Measurements from ENCODE around the gene SPTB. TPM values are rescaled to one million over a fixed set of nuclear protein-coding genes. Genes with fewer than 3 reads are reported as not detected.

The SPTB gene
- total RNA-seq, 1 donor from 2014 or later, result 18.2 TPM

DNA sequence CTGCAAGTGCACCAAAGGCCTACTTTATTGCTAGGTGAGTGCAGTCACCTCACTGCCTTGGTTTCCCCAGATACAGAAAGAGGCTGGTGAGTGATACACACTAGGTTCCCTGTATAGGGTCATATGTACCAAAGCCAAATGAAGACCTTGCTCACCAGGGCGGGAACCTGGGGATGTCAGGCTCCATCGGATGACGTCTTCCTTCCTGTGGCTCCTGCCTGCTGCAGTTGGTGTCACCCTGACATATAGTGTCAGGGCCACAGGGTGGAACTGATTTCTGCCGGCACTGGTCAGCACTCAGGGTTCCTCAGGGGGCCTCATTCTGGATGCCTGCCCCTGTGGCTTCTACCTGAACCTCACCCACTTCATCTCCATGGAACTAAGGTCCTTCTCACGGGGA lies 132.4 kb downstream of the SPTB start:
- DNase-seq, result no peak

DNA sequence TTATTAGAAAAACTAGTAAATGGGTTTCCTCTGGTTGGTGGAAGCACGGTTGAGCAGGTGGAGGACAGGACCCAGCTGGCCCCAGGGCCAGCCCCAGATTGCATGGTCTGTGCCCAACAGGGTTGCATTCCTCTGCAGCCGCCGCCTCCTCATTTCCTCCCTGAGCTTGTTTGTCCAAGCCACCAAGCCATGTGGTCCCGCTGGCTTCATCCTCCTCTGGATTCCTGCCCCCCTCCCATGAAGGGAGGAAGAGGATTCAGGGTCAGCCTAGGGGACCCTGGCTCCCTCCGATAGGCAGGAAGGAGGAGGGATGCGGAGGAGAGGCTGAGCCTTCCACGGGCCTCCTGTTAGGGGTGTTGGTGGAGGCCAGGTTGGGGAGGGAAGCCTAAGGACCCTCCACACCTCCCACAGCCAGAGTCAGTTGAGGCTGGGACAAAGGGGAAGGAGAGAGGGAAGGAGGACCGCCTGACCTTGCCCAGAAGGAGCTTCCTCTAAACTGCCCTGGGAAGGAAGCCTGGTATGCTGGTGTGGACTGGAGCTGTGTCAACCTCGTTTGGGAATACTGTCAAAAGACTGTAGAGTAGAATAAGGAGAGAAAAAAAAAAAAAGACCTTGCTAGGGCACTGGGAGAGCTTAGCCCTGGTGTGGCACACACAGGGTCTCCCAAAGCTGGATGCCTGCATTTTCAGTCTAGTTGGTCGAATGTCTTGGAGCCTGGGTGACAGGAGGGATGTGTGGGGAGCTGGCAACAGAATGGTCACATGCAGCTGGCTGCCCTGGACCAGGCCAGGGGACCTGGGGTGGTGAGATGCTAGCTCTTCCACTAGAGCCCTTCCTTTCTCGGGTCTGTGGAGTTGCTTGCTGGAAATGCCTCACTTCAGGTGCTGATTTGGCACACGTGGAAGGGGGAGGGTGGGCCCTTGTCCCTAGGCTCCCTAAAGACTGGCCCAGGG lies 133.1 kb downstream of the SPTB start:
- no peak for DNase-seq

DNA sequence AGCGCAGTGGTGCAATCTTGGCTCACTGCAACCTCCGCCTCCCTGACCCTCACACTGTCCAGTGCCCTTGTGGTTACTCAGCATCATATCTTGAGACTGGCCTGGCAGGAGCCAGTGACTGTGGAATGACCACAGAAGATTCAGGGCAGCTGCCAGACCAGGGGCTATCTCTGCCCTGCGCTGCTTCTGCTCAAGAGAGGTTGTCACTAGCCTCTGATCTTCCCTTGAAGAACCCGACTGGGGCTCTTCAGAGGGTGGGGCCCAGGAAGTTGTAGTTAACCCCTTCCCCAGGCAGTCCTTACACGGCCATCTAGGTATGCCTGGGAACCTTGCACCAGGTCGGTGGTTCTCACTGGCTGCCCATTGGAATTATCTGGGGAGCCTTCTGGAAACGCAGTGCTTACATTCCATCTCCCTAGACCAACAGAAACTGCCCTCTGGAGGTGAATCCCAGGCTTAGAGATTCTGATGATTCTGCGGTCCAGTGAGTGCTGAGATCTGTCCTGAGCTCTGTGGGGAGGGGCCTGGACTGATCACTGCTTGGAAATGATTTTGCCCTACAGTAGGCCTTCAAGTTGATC lies 134.1 kb downstream of the SPTB start:
- no peak for DNase-seq

DNA sequence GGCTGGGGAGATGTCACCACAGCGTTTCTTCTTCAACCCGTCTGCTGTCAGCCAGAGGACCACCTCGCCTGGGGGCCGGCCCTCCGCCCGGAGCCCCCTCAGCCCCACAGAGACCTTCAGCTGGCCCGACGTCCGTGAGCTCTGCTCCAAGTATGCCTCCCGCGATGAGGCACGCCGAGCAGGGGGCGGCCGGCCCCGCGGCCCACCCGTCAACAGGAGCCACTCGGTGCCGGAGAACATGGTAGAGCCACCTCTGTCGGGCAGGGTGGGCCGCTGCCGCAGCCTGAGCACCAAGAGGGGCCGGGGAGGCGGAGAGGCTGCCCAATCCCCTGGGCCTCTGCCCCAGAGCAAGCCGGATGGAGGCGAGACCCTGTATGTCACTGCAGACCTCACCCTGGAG lies 136.6 kb downstream of the SPTB start:
- DNase-seq, result no peak

DNA sequence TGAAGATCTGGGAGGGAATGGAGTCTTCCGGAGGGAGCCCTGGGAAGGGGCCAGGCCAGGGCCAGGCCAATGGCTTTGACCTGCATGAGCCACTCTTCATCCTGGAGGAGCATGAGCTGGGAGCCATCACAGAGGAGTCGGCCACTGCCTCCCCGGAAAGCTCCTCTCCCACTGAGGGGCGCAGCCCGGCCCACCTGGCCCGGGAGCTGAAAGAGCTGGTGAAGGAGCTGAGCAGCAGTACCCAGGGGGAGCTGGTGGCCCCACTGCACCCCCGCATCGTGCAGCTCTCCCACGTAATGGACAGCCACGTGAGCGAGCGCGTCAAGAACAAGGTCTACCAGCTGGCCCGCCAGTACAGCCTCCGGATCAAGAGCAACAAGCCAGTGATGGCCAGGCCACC lies 137.7 kb downstream of the SPTB start:
- DNase-seq, result no peak

DNA sequence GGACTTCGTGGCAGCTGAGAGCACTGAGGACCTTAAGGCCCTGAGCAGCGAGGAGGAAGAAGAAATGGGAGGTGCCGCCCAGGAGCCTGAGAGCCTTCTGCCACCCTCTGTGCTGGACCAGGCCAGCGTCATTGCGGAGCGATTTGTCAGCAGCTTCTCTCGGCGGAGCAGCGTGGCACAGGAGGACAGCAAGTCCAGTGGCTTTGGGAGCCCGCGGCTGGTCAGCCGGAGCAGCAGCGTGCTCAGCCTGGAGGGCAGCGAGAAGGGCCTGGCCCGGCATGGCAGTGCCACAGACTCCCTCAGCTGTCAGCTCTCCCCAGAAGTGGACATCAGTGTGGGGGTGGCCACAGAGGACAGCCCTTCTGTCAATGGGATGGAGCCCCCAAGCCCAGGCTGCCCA lies 138.5 kb downstream of the SPTB start:
- no peak for DNase-seq

DNA sequence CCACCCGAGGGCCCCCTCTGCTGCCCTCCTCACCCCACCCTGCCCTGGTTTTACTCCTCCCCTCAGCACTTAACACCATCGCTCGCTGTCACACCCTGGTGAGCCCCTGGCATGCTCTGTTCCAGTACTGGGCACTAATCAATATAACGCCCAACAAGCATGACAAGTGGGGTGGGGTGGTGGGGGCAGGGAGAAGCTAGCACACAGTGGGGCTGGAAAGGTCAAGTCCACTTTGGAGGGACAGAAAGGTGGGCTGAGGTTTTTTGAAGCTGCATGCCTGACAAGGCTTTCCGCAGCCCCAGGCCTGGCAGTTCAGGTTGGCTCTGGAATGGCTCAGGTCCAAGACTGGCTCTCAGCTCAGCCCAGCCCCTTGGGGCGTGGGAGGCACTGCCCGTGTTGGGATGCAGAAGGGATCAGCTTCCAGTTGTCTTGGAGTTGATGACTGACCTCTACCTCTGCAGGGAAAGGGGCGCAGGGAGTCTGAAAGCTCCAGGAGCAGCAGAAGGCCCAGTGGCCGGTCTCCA lies 141.4 kb downstream of the SPTB start:
- DNase-seq, result no peak

DNA sequence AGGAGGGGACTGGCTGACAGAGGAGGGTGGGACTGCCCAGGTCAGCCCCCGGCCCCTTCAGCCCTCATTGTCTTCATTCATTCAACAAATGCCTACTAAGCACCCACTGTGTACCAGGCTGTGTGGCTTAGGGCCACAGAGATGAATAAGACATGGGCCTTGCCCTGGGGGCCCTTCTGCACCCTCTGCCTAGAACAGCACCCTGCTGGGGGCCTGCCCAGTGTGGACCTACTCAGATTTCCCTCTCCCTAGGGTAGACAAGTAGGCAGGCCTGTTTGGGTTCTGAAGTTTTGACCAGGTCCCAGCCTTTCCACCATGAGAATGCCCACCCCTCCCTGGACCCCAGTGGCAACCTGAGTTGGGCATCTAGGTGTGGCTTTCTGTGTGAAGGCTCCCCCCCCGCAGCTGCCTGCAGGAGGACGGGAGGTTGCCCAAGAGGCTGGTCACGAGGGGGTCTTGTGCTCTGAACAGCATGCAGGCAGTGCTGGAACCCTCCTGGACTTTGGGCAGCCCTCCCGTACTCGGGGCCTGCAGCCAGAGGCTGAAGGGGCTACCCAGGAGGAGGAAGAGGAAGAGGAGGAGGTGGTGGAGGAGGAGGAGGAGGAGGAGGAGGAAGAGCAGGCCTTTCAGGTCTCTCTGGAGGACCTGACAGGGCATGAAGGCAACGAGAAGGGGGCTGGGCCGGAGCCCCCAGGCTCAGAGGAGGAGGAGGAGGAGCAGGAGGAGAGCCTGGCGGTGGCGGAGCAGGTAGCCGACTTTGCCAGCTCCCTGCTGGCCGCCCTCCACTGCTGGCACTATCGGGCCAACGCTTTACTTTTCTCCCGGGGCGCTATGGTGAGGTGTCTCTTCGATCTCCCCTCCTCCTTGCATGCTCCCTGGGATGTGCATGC lies 142.1 kb downstream of the SPTB start:
- no peak for DNase-seq

DNA sequence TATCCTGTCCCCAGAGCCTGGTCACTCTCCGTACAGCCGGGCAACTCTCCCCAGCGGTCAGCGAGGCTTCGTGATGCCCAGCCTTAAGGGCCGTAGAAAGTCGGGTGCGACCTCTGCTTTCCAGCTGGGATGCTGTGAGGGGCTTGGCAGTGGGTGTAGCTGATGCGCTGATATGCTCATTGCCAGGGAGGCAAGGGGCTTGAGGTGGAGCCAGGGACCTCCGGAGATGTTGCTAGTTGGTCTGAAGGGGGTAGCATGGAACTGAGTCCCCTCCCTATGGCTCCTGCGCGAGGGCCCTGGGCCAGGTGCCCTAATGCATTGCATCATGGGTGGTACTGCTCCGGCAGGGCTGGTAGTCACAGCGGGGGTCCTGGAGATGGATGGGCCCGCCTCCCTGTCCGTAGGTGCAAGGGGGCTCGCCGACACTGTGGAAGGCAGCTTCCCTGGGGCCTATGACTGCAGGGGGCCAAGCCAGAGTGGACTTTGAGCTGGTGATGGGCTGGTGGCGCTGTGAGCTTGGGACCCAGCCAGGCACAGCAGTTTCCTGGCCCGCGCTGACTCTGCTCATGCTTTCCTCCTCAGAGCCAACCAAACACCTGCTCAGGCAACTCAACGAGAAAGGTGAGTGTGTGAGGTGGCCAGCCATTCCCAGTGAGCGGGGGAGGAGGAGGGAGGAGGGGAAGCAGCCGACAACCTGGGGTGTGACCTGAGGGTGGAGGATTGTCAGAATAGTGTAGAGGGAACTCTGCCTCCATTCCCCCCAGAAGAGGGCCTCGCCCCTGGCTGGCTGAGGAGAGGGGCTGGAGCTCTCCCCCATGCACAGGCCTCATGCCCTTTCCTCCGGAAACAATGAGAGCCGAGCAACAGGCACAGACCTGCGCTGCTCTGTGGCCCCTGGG lies 143.2 kb downstream of the SPTB start:
- no peak for DNase-seq

DNA sequence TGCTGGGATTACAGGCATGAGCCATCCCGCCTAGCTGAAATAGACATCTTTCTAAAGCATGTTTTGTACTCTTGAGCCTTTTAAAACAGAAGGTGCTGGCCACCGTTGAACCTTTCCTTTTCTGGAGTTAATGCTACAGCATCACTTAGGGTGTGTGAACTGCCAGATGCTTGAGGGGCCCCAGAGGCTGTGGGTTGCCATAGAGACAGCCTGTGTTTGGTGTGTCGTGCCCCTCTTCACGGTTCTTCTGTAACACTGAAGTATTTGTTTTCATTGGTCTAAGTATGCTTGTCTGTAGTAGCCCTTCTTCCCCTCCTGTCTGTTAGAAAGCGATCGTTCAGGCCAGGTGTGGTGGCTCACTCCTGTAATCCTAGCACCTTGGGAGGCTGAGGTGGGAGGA lies 144.7 kb downstream of the SPTB start:
- DNase-seq, result no peak

DNA sequence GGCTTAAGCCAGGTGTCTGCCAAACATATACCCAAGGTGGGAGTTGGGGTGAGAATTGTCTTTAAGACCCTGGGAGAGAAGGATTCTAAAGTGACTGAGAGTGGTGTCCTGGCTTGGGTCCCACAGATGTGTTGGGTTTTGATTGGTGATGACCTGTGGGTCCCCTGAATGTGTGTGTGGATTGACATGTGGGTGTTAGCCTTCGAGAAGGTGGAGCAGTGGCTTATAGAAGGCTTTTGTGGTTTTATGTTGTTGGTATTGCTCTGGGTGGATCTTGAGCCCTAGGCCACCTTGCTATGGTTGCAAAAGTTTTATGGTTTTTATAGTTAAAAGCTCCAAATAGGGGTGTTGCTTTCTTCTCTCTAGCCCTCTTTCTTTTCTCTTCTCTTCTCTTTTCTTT lies 145.8 kb downstream of the SPTB start:
- no peak for DNase-seq

DNA sequence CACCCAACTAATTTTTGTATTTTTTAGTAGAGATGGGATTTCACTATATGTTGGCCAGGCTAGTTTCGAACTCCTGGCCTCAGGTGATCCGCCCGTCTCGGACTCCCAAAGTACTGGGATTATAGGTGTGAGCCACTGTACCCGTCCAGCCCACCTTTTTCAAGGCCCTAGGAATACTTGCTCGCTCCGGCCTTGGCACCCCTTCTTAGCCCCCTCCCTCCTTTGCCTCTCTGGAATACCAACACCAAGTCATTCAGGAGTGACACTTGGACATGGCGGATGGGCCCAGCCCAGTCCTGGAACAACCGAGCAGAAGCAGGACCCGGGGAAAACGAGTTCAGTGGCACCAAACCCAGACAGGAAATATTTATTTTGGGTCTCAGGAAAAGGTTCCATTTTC lies 146.4 kb downstream of the SPTB start:
- no peak for DNase-seq

DNA sequence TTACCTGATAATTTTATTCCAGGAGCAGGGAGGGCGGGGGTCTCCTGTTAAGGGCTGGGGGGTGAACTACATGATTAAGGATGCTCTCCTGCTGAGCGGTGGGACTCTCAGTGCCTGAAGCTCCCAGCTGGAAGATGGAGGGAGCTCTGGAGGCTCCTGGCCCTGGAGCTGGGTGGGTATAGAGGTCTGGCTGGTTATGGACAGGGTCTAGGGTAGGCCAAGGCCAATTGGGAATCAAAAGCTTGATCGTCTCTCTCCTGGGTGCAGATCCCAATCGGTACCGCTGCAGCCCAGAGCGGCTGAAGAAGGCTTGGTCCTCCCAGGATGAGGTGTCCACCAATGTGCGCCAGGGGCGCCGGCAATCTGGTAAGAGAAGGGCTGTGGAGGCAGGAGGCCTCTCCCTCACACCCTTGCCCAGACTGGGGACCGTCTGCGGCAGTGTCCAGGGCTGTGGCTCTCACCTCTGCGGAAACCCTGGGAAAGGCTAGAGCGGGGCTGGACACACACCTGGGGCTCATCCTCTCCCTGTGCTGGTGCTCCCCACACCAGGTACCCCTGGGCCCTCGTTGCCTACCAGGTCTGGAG lies 147.1 kb downstream of the SPTB start:
- DNase-seq, result no peak

DNA sequence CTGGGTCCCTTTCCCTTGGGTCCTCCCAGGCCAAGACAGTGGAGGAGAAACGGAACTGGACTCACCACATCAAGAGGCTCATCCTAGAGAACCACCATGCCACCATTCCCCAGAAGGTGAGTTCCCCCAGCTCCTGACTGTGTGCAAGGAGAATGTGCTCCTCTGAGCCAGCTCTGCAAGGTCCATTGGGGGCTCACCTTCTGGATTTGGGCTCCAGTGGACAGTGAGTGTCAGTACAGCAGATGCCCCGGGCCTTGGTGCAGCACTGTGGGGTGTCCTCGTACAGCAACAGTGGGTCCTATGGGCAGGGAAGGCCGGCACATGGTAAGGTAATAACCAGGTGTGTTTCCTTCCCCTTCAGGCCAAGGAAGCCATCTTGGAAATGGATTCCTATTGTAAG lies 147.6 kb downstream of the SPTB start:
- DNase-seq, result no peak

DNA sequence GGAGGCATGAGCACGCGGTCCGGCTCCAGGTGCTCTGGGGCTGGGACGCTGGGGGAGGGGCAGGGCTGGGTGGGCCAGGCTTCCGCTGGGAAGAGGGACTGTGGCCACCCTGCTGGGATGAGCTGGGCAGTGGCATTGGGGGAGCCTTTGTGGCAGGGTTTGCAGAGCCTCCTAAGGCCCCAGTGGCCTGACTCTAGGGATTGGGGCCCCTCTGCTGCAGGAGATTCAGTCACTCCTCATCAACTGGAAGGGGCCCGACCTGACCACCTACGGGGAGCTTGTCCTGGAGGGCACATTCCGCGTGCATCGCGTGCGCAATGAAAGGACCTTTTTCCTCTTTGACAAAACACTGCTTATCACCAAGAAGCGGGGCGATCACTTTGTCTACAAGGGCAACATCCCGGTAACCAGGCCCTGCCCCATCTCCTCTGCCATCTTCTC lies 148.5 kb downstream of the SPTB start:
- no peak for DNase-seq

DNA sequence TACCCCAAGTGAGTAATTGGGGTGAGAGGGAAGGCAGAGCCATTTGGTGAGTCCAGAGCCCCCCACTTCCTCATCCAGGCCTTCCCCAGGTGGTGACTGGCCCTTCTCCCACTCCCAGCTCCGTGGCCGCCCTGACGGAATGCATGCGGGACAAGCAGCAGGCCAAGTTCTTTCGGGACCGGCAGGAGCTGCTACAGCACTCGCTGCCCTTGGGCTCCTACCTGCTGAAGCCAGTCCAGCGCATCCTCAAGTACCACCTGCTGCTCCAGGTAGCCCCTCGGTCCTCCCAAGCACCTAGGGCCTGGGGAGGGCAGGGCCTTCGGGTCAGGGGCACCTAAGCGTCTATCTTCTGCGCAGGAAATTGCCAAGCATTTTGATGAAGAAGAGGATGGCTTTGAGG lies 149.0 kb downstream of the SPTB start:
- no peak for DNase-seq

DNA sequence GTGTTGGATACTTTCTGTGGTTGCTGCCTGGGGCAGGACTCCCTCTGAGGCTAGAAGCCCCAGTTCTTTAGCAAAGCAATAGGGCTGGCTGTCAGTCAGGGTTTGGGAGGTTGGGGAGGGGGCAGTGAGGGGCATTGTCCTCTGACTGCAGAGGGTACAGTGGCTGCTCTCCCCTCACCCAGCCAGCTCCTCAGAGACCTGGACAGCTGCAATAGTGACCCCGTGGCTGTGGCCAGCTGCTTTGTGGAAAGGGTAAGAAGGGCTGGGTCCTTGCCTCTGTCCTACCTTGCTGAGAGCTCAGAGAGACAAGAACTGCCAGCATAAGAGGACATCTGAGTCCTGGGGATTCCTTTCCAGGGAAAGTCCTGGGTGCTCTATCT lies 149.7 kb downstream of the SPTB start:
- no peak for DNase-seq

DNA sequence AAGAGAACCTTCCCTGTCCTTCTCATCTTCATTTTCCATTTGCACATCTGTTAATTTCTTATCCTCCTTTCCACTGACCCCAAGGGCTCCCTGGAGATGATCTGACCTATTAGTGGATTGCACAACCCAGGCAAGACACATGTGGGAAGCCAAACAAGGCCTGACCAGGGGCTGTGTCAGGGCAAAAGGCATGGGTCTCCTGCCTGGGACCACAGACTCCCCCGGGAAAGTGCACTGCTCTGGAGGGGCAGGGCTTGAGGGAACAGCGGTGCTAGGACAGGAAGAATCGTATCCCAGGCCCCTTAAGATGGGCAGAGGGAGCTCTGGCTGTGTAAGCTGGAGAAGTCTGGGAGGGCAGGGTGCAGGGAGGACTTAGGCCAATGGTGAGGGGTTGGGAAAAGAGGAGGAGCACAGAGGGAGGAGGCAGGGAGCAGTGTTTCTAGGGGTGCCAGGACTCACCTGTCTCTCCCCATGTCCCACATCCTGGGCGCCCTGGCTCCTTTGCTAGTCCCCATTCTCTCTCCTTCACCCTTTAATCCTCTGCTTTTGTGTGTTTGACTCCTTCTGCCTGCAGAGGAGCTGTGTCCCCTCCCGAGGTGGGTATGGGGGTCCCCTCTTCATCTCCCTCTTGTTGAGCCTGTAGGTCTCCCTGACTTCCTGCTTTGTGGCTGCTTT lies 150.2 kb downstream of the SPTB start:
- DNase-seq, result no peak

DNA sequence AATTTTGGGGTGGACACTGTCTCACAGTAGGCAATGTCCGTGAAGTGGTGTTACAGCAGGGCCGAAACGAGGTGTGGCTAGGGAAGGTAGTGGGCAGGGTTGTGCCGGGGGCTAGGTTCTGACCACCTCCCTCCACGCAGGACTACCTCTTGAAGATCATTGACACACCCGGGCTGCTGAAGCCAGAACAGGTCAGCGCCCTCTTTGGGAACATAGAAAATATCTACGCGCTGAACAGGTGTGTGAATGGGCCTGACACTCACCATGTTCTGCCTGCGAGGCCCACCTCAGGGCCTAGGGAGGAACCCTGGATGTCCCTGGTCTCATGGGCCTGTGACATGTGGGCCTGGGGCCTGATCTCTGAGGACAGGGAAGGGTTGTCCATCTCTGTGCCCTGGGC lies 150.9 kb downstream of the SPTB start:
- DNase-seq, result no peak

DNA sequence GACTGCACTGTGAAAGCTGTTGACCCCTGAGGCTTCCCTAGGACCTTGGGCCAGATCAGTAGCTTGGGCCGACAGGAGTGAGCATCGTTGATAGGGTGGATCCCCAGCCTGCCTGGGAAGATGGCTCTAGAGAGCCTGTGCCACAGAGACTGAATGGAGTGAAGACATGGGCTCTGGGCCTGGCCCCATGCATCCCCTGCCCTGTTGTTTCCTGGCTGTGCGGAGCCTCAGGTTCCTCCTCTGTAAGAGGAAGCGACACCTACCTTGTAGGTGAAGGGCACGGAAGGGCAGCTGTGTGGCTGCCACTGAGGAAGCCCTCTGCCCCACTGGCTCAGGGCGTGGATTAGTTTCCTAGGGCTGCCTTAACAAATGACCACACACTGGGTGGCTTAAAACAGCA lies 151.6 kb downstream of the SPTB start:
- DNase-seq, result no peak
